ENCODE results near the gene ZNF232.

GRCh38 chr17:5126719-5127488, 15.2 kb upstream of the ZNF232 start:
- TF ChIP-seq POLR2AphosphoS5 (IDR thresholded peaks at IDR 0.05) (no peak), CTCF (IDR thresholded peaks at IDR 0.05) (no peak), POLR2A (IDR thresholded peaks at IDR 0.05) (no peak)

All from breast epithelium (tissue), 3 donors.